Left forelimb (tissue), 1 donor: Measurements from ENCODE around the gene LARP6.

Source experiments
- DNase-seq: peaks from one replicate; pipeline ENCODE4 v3.0.0-alpha.2; 2018; ENCODE audit warnings: low spot score

LARP6 gene

GRCh38 chr15:70794596-70795310 lies 59.2 kb downstream of the LARP6 start:
- no peak for DNase-seq

- no peak for DNase-seq
These were observed 60.3 kb downstream of the LARP6 start for GRCh38 chr15:70793694-70794093.

- DNase-seq, result no peak
These were observed 61.8 kb downstream of the LARP6 start for GRCh38 chr15:70792171-70792573.

- DNase-seq, result no peak
These were observed 62.7 kb downstream of the LARP6 start for GRCh38 chr15:70791259-70791658.

- DNase-seq, result no peak
These were observed 64.7 kb downstream of the LARP6 start for GRCh38 chr15:70789213-70789612.

- no peak for DNase-seq
These were observed 65.6 kb downstream of the LARP6 start for GRCh38 chr15:70788114-70789049.

GRCh38 chr15:70786996-70787395 lies 67.0 kb downstream of the LARP6 start:
- DNase-seq, result no peak

- no peak for DNase-seq
These were observed 70.3 kb downstream of the LARP6 start for GRCh38 chr15:70783610-70784022.

GRCh38 chr15:70783041-70783440 lies 70.9 kb downstream of the LARP6 start:
- DNase-seq, result no peak

GRCh38 chr15:70781236-70781635 lies 72.7 kb downstream of the LARP6 start:
- DNase-seq, result no peak
